Measurements from ENCODE around the gene CYP2E1.
"Not testable (repeated sequence)": the region's sequence is repeated elsewhere in the genome, so short reads cannot be mapped to it uniquely, and the experiment has no call there.

DNA sequence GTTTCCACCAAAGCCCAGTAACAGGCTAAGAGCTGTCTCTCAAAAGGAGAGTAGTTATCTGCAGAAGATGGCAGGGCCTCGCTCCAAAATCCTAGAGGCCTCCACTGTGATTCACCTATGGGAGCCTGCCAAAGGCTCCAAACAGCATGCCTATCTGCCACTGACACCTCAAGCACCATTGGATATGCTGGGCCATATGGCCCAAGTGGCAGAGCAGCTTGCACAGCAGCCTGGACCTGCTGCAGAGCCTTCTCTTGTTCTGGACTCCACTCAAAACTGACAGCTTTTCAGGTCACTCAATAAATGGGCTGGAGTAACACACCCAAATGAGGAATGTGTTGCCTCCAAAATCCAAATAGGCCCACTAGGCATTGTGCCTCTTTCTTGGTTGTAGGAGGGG, 28.0 kb upstream of the CYP2E1 start:
- TF ChIP-seq POLR2A (IDR thresholded peaks at IDR 0.05; ENCODE audit: low read depth, low read length); POLR2AphosphoS5 (IDR thresholded peaks at IDR 0.05; ENCODE audit: low read depth, low read length); TAF1 (IDR thresholded peaks at IDR 0.05; ENCODE audit: low read depth, low read length); POU2F2 (IDR thresholded peaks at IDR 0.05; ENCODE audit: low read depth, low read length); SPI1 (IDR thresholded peaks at IDR 0.05; ENCODE audit: low read depth, low read length); PAX5 (IDR thresholded peaks at IDR 0.05; ENCODE audit: insufficient read depth, low read length, severe bottlenecking): not testable (repeated sequence)

All from GM12891 (cell line).